Measurements from ENCODE around the gene COPG2. TPM values are rescaled to one million over a fixed set of nuclear protein-coding genes. Genes with fewer than 3 reads are reported as not detected.
"Not testable (repeated sequence)": the region's sequence is repeated elsewhere in the genome, so short reads cannot be mapped to it uniquely, and the experiment has no call there.

The COPG2 gene
- total and polyA plus RNA-seq, 2 donors (not counting 1 experiment from before 2014, with no cell fraction given) = 6.1 to 13.4 TPM

GRCh38 chr7:130595986-130596385 is 72.6 kb downstream of the COPG2 start:
- CTCF ChIA-PET = no interaction called here
- no peaks in the 10 kb centered on the region for H3K27me3 ChIP-seq (replicated peaks in 1 of 4; ENCODE audit: control extremely low read depth in 1 of 4, control insufficient read depth in 3 of 4, insufficient read depth in 4 of 4, low read length in 3 of 4)
- Mint-ChIP-seq H3K4me1 (no peaks in the 10 kb centered on the region), H3K27ac (no peak overlapping the region), H3K4me3 (no peak overlapping the region), H3K9me3 (ENCODE audit: insufficient read depth) (peaks cover 3% of the 10 kb centered on the region), H3K27me3 (no peaks in the 10 kb centered on the region)
- no peak overlapping the region for H3K4me2 ChIP-seq (replicated peaks; ENCODE audit: low read depth, low read length, poor library complexity, severe bottlenecking)
- no peak overlapping the region for H3K27ac ChIP-seq (ENCODE audit: low read length in 2 of 2)
- POLR2A ChIA-PET = no interaction called here
- no peak overlapping the region for H2AFZ ChIP-seq (ENCODE audit: insufficient read depth, low read depth, low read length, poor library complexity, severe bottlenecking)
- intact Hi-C loops (cut with micrococcal nuclease) = no loop called here
- DNase-seq (no peak), ATAC-seq (ENCODE audit: low read depth) (no peak)
- WGBS (ENCODE audit: insufficient coverage) = 100% methylated on average over 2 of the region's 4 CpGs
- TF ChIP-seq EZH2 (IDR thresholded peaks at IDR 0.05; ENCODE audit: borderline replicate concordance, insufficient read depth, low read depth, low read length, poor library complexity, severe bottlenecking) (no peak), CTCF (IDR thresholded peaks at IDR 0.05) (no peak)
- H3K4me3 ChIP-seq (ENCODE audit: control extremely low read depth in 1 of 5, extremely low read depth in 1 of 5, insufficient read depth in 1 of 5, low read depth in 2 of 5, low read length in 4 of 5) = no peak overlapping the region
- H3K9me3 ChIP-seq (ENCODE audit: control extremely low read depth in 1 of 3, control insufficient read depth in 2 of 3, insufficient read depth in 1 of 3, low read length in 2 of 3) = peaks cover 0 to 11% (median 6%) of the 10 kb centered on the region in 3 donors
- no peak overlapping the region for H3K9ac ChIP-seq (ENCODE audit: low read length)
- no peaks in the 10 kb centered on the region for H3K79me2 ChIP-seq (ENCODE audit: control insufficient read depth, insufficient read depth, low read length)
- peaks cover 0 to 2% of the 10 kb centered on the region in 2 experiments for H3K36me3 ChIP-seq (replicated peaks in 1 of 2; ENCODE audit: control extremely low read depth in 1 of 2, control insufficient read depth in 1 of 2, extremely low read depth in 1 of 2, insufficient read depth in 2 of 2, low read length in 1 of 2)
- H4K20me1 ChIP-seq (ENCODE audit: control insufficient read depth, insufficient read depth, low read length, poor library complexity, severe bottlenecking) = no peaks in the 10 kb centered on the region
- H3K4me1 ChIP-seq (ENCODE audit: control insufficient read depth in 2 of 2, insufficient read depth in 2 of 2, low read length in 2 of 2) = no peaks in the 10 kb centered on the region

GRCh38 chr7:130593033-130593432 is 75.5 kb downstream of the COPG2 start:
- Histone ChIP-seq H3K4me3 (ENCODE audit: control extremely low read depth in 1 of 5, extremely low read depth in 1 of 5, insufficient read depth in 1 of 5, low read depth in 2 of 5, low read length in 4 of 5) (no peak overlapping the region), H3K79me2 (ENCODE audit: control insufficient read depth, insufficient read depth, low read length) (no peaks in the 10 kb centered on the region), H3K4me2 (replicated peaks; ENCODE audit: low read depth, low read length, poor library complexity, severe bottlenecking) (no peak overlapping the region), H2AFZ (ENCODE audit: insufficient read depth, low read depth, low read length, poor library complexity, severe bottlenecking) (no peak overlapping the region), H3K36me3 (replicated peaks in 1 of 2; ENCODE audit: control extremely low read depth in 1 of 2, control insufficient read depth in 1 of 2, extremely low read depth in 1 of 2, insufficient read depth in 2 of 2, low read length in 1 of 2) (no peaks in the 10 kb centered on the region), H3K27me3 (replicated peaks in 1 of 4; ENCODE audit: control extremely low read depth in 1 of 4, control insufficient read depth in 3 of 4, insufficient read depth in 4 of 4, low read length in 3 of 4) (no peaks in the 10 kb centered on the region), H3K27ac (ENCODE audit: low read length in 2 of 2) (no peak overlapping the region), H4K20me1 (ENCODE audit: control insufficient read depth, insufficient read depth, low read length, poor library complexity, severe bottlenecking) (no peaks in the 10 kb centered on the region), H3K9ac (ENCODE audit: low read length) (no peak overlapping the region), H3K9me3 (ENCODE audit: control extremely low read depth in 1 of 3, control insufficient read depth in 2 of 3, insufficient read depth in 1 of 3, low read length in 2 of 3) (peaks cover 0 to 11% (median 6%) of the 10 kb centered on the region in 3 donors), H3K4me1 (ENCODE audit: control insufficient read depth in 2 of 2, insufficient read depth in 2 of 2, low read length in 2 of 2) (no peaks in the 10 kb centered on the region)
- H3K4me1 Mint-ChIP-seq = no peaks in the 10 kb centered on the region
- H3K9me3 Mint-ChIP-seq (ENCODE audit: insufficient read depth) = peaks cover 3% of the 10 kb centered on the region
- DNase-seq (no peak), ATAC-seq (ENCODE audit: low read depth) (no peak)
- intact Hi-C loops (cut with micrococcal nuclease) = no loop called here
- H3K27me3 Mint-ChIP-seq = no peaks in the 10 kb centered on the region
- no peak overlapping the region for H3K27ac Mint-ChIP-seq
- TF ChIP-seq EZH2 (IDR thresholded peaks at IDR 0.05; ENCODE audit: borderline replicate concordance, insufficient read depth, low read depth, low read length, poor library complexity, severe bottlenecking) = no peak
- no peak for TF ChIP-seq CTCF (IDR thresholded peaks at IDR 0.05)
- H3K4me3 Mint-ChIP-seq = no peak overlapping the region
- POLR2A ChIA-PET = no interaction called here
- WGBS (ENCODE audit: insufficient coverage) = no CpG with 5 or more reads among the region's 1 CpG
- CTCF ChIA-PET = no interaction called here

GRCh38 chr7:130591464-130591863 is 77.1 kb downstream of the COPG2 start:
- H2AFZ ChIP-seq (ENCODE audit: insufficient read depth, low read depth, low read length, poor library complexity, severe bottlenecking); H3K27me3 ChIP-seq (replicated peaks in 1 of 4; ENCODE audit: control extremely low read depth in 1 of 4, control insufficient read depth in 3 of 4, insufficient read depth in 4 of 4, low read length in 3 of 4); H3K9me3 Mint-ChIP-seq (ENCODE audit: insufficient read depth); H3K9ac ChIP-seq (ENCODE audit: low read length); H3K27me3 Mint-ChIP-seq; H3K4me3 Mint-ChIP-seq; H3K4me3 ChIP-seq (ENCODE audit: control extremely low read depth in 1 of 5, extremely low read depth in 1 of 5, insufficient read depth in 1 of 5, low read depth in 2 of 5, low read length in 4 of 5); DNase-seq; intact Hi-C loops (cut with micrococcal nuclease); POLR2A ChIA-PET; H3K4me1 ChIP-seq (ENCODE audit: control insufficient read depth in 2 of 2, insufficient read depth in 2 of 2, low read length in 2 of 2); H3K36me3 ChIP-seq (replicated peaks in 1 of 2; ENCODE audit: control extremely low read depth in 1 of 2, control insufficient read depth in 1 of 2, extremely low read depth in 1 of 2, insufficient read depth in 2 of 2, low read length in 1 of 2); H3K27ac Mint-ChIP-seq; H3K27ac ChIP-seq (ENCODE audit: low read length in 2 of 2); H3K79me2 ChIP-seq (ENCODE audit: control insufficient read depth, insufficient read depth, low read length); H3K4me1 Mint-ChIP-seq; ATAC-seq (ENCODE audit: low read depth); H4K20me1 ChIP-seq (ENCODE audit: control insufficient read depth, insufficient read depth, low read length, poor library complexity, severe bottlenecking); H3K9me3 ChIP-seq (ENCODE audit: control extremely low read depth in 1 of 3, control insufficient read depth in 2 of 3, insufficient read depth in 1 of 3, low read length in 2 of 3); CTCF ChIA-PET; H3K4me2 ChIP-seq (replicated peaks; ENCODE audit: low read depth, low read length, poor library complexity, severe bottlenecking): not testable (repeated sequence)
- no CpG with 5 or more reads among the region's 30 CpGs for WGBS (ENCODE audit: insufficient coverage)

Data from B cell (primary cell).